IMR-90 (cell line): Measurements from ENCODE around the gene LYPD6B. TPM values are rescaled to one million over a fixed set of nuclear protein-coding genes. Genes with fewer than 3 reads are reported as not detected.

Experiments
- ATAC-seq: fragments of 200-7000 bp; cut with Tn5 transposase; 2 replicates; pipeline ENCODE4 v1.9.1; 2020; ENCODE audit warnings: low read depth, mild to moderate bottlenecking, moderate library complexity
- BruUV-seq: library from RNA; stranded (reverse); fragments of 400-500 nt; replicated peaks from 2 replicates; lab custom pipeline; 2021; lab: Mats Ljungman, UMichigan
- CTCF ChIA-PET: fragments of 300-600 bp; formaldehyde crosslinking; extraction: SDS; loops from one replicate; lab custom pipeline; 2021; ENCODE audit warnings: antibody characterized with exemption; lab: Yijun Ruan, JAX
- POLR2A ChIA-PET: fragments of 300-600 bp; sonication (Branson Sonifier 250); formaldehyde crosslinking; loops from one replicate; lab custom pipeline; 2022; ENCODE audit warnings: antibody characterized with exemption; ENCODE audit not compliant: unreplicated experiment; lab: Charles Lee
- DNase-seq: peaks from one replicate; pipeline ENCODE4 v3.0.0; 2013
- H2AFZ ChIP-seq: replicated peaks from 2 replicates; pipeline ENCODE3; 2013; ENCODE audit warnings: low read length, mild to moderate bottlenecking; ENCODE audit not compliant: poor library complexity
- H2AK5ac ChIP-seq: 2 replicates; pipeline ENCODE4 v1.6.1; 2013; ENCODE audit warnings: low read depth, low read length, inconsistent platforms
- H2AK9ac ChIP-seq: replicated peaks from 2 replicates; pipeline ENCODE3; 2013; ENCODE audit warnings: mild to moderate bottlenecking, low read depth, low read length, moderate library complexity; ENCODE audit not compliant: poor library complexity
- H2BK120ac ChIP-seq: 2 replicates; pipeline ENCODE4 v1.6.1; 2013; ENCODE audit warnings: low read depth, low read length, inconsistent platforms
- H2BK15ac ChIP-seq: 3 replicates; pipeline ENCODE4 v1.6.1; 2013; ENCODE audit warnings: low read depth, low read length, inconsistent platforms
- H2BK20ac ChIP-seq: 2 replicates; pipeline ENCODE4 v1.6.1; 2013; ENCODE audit warnings: low read depth, mild to moderate bottlenecking, inconsistent platforms, low read length, moderate library complexity
- H2BK5ac ChIP-seq: 2 replicates; pipeline ENCODE4 v1.6.1; 2013; ENCODE audit warnings: mild to moderate bottlenecking, low read depth, low read length, inconsistent platforms; ENCODE audit not compliant: poor library complexity, severe bottlenecking
- H3K14ac ChIP-seq: replicated peaks from 2 replicates; pipeline ENCODE4 v1.6.1; 2013; ENCODE audit warnings: low read depth, low read length, inconsistent platforms
- H3K18ac ChIP-seq: 2 replicates; pipeline ENCODE4 v1.6.1; 2013; ENCODE audit warnings: low read depth, low read length, control low read depth
- H3K23ac ChIP-seq: 2 replicates; pipeline ENCODE4 v1.6.1; 2013; ENCODE audit warnings: low read depth, low read length, inconsistent platforms
- H3K27ac ChIP-seq: 2 replicates; pipeline ENCODE4 v1.5.1; 2013; ENCODE audit warnings: mild to moderate bottlenecking, control low read depth, low read length; ENCODE audit not compliant: insufficient read depth
- H3K27me3 ChIP-seq: 2 replicates; pipeline ENCODE4 v1.6.1; 2013; ENCODE audit warnings: low read length; ENCODE audit not compliant: control insufficient read depth, insufficient read depth
- H3K36me3 ChIP-seq: 2 replicates; pipeline ENCODE4 v1.6.1; 2013; ENCODE audit warnings: low read length, mixed read lengths; ENCODE audit not compliant: control insufficient read depth, insufficient read depth
- H3K4ac ChIP-seq: 2 replicates; pipeline ENCODE4 v1.6.1; 2013; ENCODE audit warnings: low read depth, low read length, inconsistent platforms
- H3K4me1 ChIP-seq: 2 replicates; pipeline ENCODE4 v1.6.1; 2013; ENCODE audit warnings: low read length, mixed read lengths; ENCODE audit not compliant: control insufficient read depth, insufficient read depth
- H3K4me2 ChIP-seq: 2 replicates; pipeline ENCODE4 v1.6.1; 2013; ENCODE audit warnings: low read depth, mild to moderate bottlenecking, control low read depth, low read length, moderate library complexity
- H3K4me3 ChIP-seq: 2 replicates; pipeline ENCODE4 v1.5.1; 2013; ENCODE audit warnings: low read depth, mild to moderate bottlenecking, control low read depth, low read length, moderate library complexity; ENCODE audit not compliant: insufficient read depth
- H3K56ac ChIP-seq: 2 replicates; pipeline ENCODE4 v1.6.1; 2013; ENCODE audit warnings: low read length, inconsistent platforms; ENCODE audit not compliant: insufficient read depth; ENCODE audit errors: extremely low read depth
- H3K79me1 ChIP-seq, 2 experiments: 2 replicates each; pipeline ENCODE4 v1.6.1; 2013; ENCODE audit warnings: low read length in 2 of 2, inconsistent platforms in 1 of 2, low read depth in 1 of 2
- H3K9ac ChIP-seq: 2 replicates; pipeline ENCODE4 v1.6.1; 2013; ENCODE audit warnings: low read depth, low read length, control low read depth
- H3K9me1 ChIP-seq: 2 replicates; pipeline ENCODE4 v1.6.1; 2013; ENCODE audit warnings: low read length, inconsistent platforms; ENCODE audit not compliant: insufficient read depth
- H3K9me3 ChIP-seq: 2 replicates; pipeline ENCODE4 v1.6.1; 2013; ENCODE audit warnings: low read length; ENCODE audit not compliant: control insufficient read depth, insufficient read depth
- H4K20me1 ChIP-seq: 2 replicates; pipeline ENCODE4 v1.6.1; 2013; ENCODE audit warnings: low read length, inconsistent platforms; ENCODE audit not compliant: insufficient read depth
- H4K5ac ChIP-seq: 2 replicates; pipeline ENCODE4 v1.6.1; 2013; ENCODE audit warnings: mild to moderate bottlenecking, low read depth, low read length, control low read depth
- H4K8ac ChIP-seq, 2 experiments: 2 replicates each; pipeline ENCODE4 v1.6.1; 2013; ENCODE audit warnings: low read depth in 2 of 2, low read length in 2 of 2, control low read depth in 1 of 2, inconsistent platforms in 1 of 2
- H4K91ac ChIP-seq: 2 replicates; pipeline ENCODE4 v1.6.1; 2013; ENCODE audit warnings: low read depth, low read length, inconsistent platforms; ENCODE audit not compliant: insufficient read depth
- BHLHE40 ChIP-seq: fragments of 150-350 bp; IDR thresholded peaks from 2 replicates; pipeline ENCODE4 v1.6.1; 2016; ENCODE audit warnings: mild to moderate bottlenecking, low read depth, low read length
- CHD1 ChIP-seq: IDR thresholded peaks from 2 replicates; pipeline ENCODE4 v1.6.1; 2012; ENCODE audit warnings: low read depth, low read length, improper control_type of control experiment
- CTCF ChIP-seq: conservative IDR thresholded peaks from 2 replicates; pipeline ENCODE4 v1.5.1; 2012; ENCODE audit warnings: mild to moderate bottlenecking, low read depth, low read length, improper control_type of control experiment
- FOS ChIP-seq: fragments of 150-350 bp; IDR thresholded peaks from 2 replicates; pipeline ENCODE4 v1.6.1; 2016; ENCODE audit warnings: low read depth, low read length
- MAFK ChIP-seq: IDR thresholded peaks from 2 replicates; pipeline ENCODE4 v1.6.1; 2012; ENCODE audit warnings: low read depth, low read length, improper control_type of control experiment
- MAZ ChIP-seq: IDR thresholded peaks from 2 replicates; pipeline ENCODE4 v1.6.1; 2012; ENCODE audit warnings: low read depth, mild to moderate bottlenecking, low read length, improper control_type of control experiment, moderate library complexity, borderline replicate concordance
- POLR2A ChIP-seq: IDR thresholded peaks from 2 replicates; pipeline ENCODE4 v1.6.1; 2012; ENCODE audit warnings: mild to moderate bottlenecking, low read depth, low read length
- RCOR1 ChIP-seq: IDR thresholded peaks from 2 replicates; pipeline ENCODE4 v1.6.1; 2012; ENCODE audit warnings: mild to moderate bottlenecking, low read length, improper control_type of control experiment; ENCODE audit not compliant: insufficient replicate concordance
- RFX5 ChIP-seq: IDR thresholded peaks from 2 replicates; pipeline ENCODE4 v1.8.0; 2012; ENCODE audit warnings: low read depth, mild to moderate bottlenecking, low read length, moderate library complexity
- SMC3 ChIP-seq: fragments of 150-350 bp; IDR thresholded peaks from 2 replicates; pipeline ENCODE4 v1.6.1; 2016; ENCODE audit warnings: low read depth, mild to moderate bottlenecking, antibody characterized with exemption, low read length, moderate library complexity
- WGBS, 2 experiments: methylation state at CpG; one replicate each; pipeline versions ENCODE4 v1.1.5 to v1.1.7; 2013; ENCODE audit warnings: missing lambda C conversion rate in 2 of 2; ENCODE audit not compliant: insufficient read length in 1 of 2; ENCODE audit errors: extremely low coverage in 2 of 2; 5-methylcytosine and 5-hydroxymethylcytosine counted together
- dilution Hi-C: fragments of 300-500 bp; cut with HindIII; formaldehyde crosslinking; loops from one replicate; pipeline ENCODE4 v1.14.3; 2018; ENCODE audit warnings: low sequenced_read_pairs; ENCODE audit not compliant: unreplicated experiment
- in situ Hi-C: fragments of 300-500 bp; cut with MboI; formaldehyde crosslinking; loops from 3 replicates; pipeline ENCODE4 v1.14.3; 2019; ENCODE audit warnings: low sequenced_read_pairs, inconsistent platforms, mixed read lengths
- intact Hi-C: fragments of 100-400 bp; cut with micrococcal nuclease; formaldehyde crosslinking; loops from 2 replicates; pipeline ENCODE4 v1.10.0; 2022
- polyA plus RNA-seq, 3 experiments: library from polyadenylated mRNA; depleted of rRNA; stranded (reverse); fragments of >200 nt; gene quantifications; 2 replicates each; pipeline ENCODE4 v1.2.3, GENCODE V29; 2012; ENCODE audit warnings: low replicate concordance in 1 of 3
- total RNA-seq: library from RNA; depleted of rRNA; stranded (reverse); fragments of >200 nt; gene quantifications from 2 replicates; pipeline ENCODE4 v1.2.3, GENCODE V29; 2012
- TF ChIP-seq, protein P1 (sequence below): fragments of 150-350 bp; IDR thresholded peaks from 2 replicates; pipeline ENCODE4 v1.6.1; 2016; ENCODE audit warnings: low read depth, mild to moderate bottlenecking, low read length, moderate library complexity, borderline replicate concordance
- TF ChIP-seq, protein P2 (sequence below): fragments of 150-350 bp; IDR thresholded peaks from 2 replicates; pipeline ENCODE4 v1.6.1; 2017; ENCODE audit warnings: mild to moderate bottlenecking, antibody characterized with exemption, low read length, low read depth

LYPD6B gene
- total and polyA plus RNA-seq, 2 of the 4 experiments (the other 2 are of a cell fraction), result 0.05 TPM; not detected in 1

DNA sequence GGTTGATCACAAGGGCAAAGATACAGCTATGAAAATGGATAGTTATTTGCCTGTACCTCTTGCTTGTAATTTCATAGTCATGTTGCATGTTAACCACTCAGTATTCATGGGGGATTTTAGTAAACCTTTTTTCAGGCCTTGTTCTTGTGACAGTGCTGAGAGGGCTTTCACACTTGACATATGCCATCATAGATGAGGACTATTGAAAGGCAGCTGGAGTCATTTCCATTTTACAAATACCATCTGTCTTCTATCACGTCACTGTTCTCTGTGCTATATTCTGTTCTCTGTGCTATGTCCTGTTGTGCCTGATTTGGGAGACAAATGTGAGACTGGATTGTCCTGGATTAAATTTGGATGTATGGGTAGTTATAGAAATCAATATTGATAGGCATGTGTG lies 131.7 kb downstream of the LYPD6B start:
- TF ChIP-seq MAZ (no peak), RCOR1 (no peak), CHD1 (no peak), FOS (no peak), MAFK (no peak), BHLHE40 (no peak), RFX5 (no peak), SMC3 (no peak), CTCF (no peak), POLR2A (no peak)
- TF ChIP-seq, protein P1, sequence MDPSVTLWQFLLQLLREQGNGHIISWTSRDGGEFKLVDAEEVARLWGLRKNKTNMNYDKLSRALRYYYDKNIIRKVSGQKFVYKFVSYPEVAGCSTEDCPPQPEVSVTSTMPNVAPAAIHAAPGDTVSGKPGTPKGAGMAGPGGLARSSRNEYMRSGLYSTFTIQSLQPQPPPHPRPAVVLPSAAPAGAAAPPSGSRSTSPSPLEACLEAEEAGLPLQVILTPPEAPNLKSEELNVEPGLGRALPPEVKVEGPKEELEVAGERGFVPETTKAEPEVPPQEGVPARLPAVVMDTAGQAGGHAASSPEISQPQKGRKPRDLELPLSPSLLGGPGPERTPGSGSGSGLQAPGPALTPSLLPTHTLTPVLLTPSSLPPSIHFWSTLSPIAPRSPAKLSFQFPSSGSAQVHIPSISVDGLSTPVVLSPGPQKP, result no peak
- TF ChIP-seq, protein P2, sequence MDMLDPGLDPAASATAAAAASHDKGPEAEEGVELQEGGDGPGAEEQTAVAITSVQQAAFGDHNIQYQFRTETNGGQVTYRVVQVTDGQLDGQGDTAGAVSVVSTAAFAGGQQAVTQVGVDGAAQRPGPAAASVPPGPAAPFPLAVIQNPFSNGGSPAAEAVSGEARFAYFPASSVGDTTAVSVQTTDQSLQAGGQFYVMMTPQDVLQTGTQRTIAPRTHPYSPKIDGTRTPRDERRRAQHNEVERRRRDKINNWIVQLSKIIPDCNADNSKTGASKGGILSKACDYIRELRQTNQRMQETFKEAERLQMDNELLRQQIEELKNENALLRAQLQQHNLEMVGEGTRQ, result no peak

More for the DNA sequence above, 131.7 kb downstream of the LYPD6B start:
- Histone ChIP-seq H3K4me2 (no peak overlapping the region), H2AK9ac (no peak overlapping the region), H2BK15ac (no peak overlapping the region), H3K23ac (no peak overlapping the region), H2BK20ac (no peak overlapping the region), H4K5ac (no peak overlapping the region), H3K4me1 (no peaks in the 10 kb centered on the region), H3K4me3 (no peak overlapping the region), H3K9me3 (no peaks in the 10 kb centered on the region), H3K79me1 (no peaks in the 10 kb centered on the region), H3K27ac (no peak overlapping the region), H4K8ac (no peak overlapping the region), H3K9me1 (no peaks in the 10 kb centered on the region), H3K18ac (no peak overlapping the region), H2BK120ac (no peak overlapping the region), H3K27me3 (no peaks in the 10 kb centered on the region), H3K36me3 (no peaks in the 10 kb centered on the region), H3K14ac (no peak overlapping the region), H4K20me1 (no peaks in the 10 kb centered on the region), H2AK5ac (no peak overlapping the region), H3K4ac (no peak overlapping the region), H4K91ac (no peak overlapping the region), H2BK5ac (no peak overlapping the region), H3K9ac (no peak overlapping the region), H2AFZ (no peak overlapping the region), H3K56ac (no peak overlapping the region)
- dilution Hi-C loops (no loop called here), intact Hi-C loops (no loop called here), in situ Hi-C loops (no loop called here)
- ChIA-PET CTCF (interaction anchor here (0.6 kb wide), 1 partner anchor 391 kb away, joined by 3 read pairs; no protein-coding TSS in a partner anchor), POLR2A (no interaction called here)
- ATAC-seq (no peak), DNase-seq (no peak)
- BruUV-seq, result no TSS peak
- no CpG with 5 or more reads among the region's 1 CpG for WGBS, 2 experiments
